ENCODE results near the gene ESRRG. TPM values are rescaled to one million over a fixed set of nuclear protein-coding genes. Genes with fewer than 3 reads are reported as not detected.

ESRRG gene
- total and polyA plus RNA-seq, 2 of the 8 experiments (the other 6 are each of a cell fraction or from before 2014, with no cell fraction given), result 0.59 to 1.4 TPM

- Histone ChIP-seq H3K56ac (replicated peaks; ENCODE audit: insufficient read length, low read depth, low read length) (no peak overlapping the region), H3K9me3 (ENCODE audit: insufficient read depth in 2 of 2, low read depth in 1 of 2, low read length in 1 of 2) (no peaks in the 10 kb centered on the region), H2BK12ac (ENCODE audit: low read depth, low read length) (no peak overlapping the region), H3K23me2 (ENCODE audit: low read depth, low read length) (no peaks in the 10 kb centered on the region; the same call in 1 of the 2 replicates), H2BK120ac (replicated peaks; ENCODE audit: low read depth, low read length) (no peak overlapping the region), H3K4me3 (ENCODE audit: extremely low read depth in 1 of 4, insufficient read depth in 2 of 4, low read depth in 3 of 4, low read length in 4 of 4) (no peak overlapping the region), H4K20me1 (replicated peaks in 1 of 2; ENCODE audit: control insufficient read depth in 1 of 2, insufficient read depth in 2 of 2, low read length in 2 of 2) (no peaks in the 10 kb centered on the region), H3K23ac (ENCODE audit: insufficient read length) (no peak overlapping the region), H2BK20ac (ENCODE audit: low read length) (no peak overlapping the region), H2AK5ac (ENCODE audit: low read depth, low read length) (no peak overlapping the region), H3K27me3 (replicated peaks in 1 of 4; ENCODE audit: control insufficient read depth in 3 of 4, extremely low read depth in 1 of 4, insufficient read depth in 3 of 4, low read length in 3 of 4) (peaks cover 0 to 4% (median 2%) of the 10 kb centered on the region in 4 experiments; a peak in 1 of 7 replicates), H3K79me1 (ENCODE audit: low read depth, low read length) (no peaks in the 10 kb centered on the region), H4K91ac (replicated peaks; ENCODE audit: insufficient read length, low read length) (no peak overlapping the region), H3K4ac (replicated peaks; ENCODE audit: insufficient read length, low read depth, low read length) (no peak overlapping the region), H3K4me1 (replicated peaks in 1 of 4; ENCODE audit: control insufficient read depth in 3 of 4, insufficient read depth in 4 of 4, low read length in 3 of 4) (peaks cover 0 to 5% (median 2%) of the 10 kb centered on the region in 4 experiments; a peak in 3 of 7 replicates), H4K8ac (ENCODE audit: extremely low read depth, insufficient read depth, low read length) (no peak overlapping the region), H3K79me2 (ENCODE audit: control insufficient read depth in 1 of 2, insufficient read depth in 2 of 2, low read length in 2 of 2) (no peaks in the 10 kb centered on the region), H3K36me3 (ENCODE audit: control insufficient read depth in 2 of 4, insufficient read depth in 4 of 4, low read length in 3 of 4) (no peaks in the 10 kb centered on the region), H2BK15ac (ENCODE audit: low read length) (no peak overlapping the region), H2AFZ (ENCODE audit: low read length) (no peak overlapping the region), H4K5ac (ENCODE audit: insufficient read length, low read depth, low read length) (no peak overlapping the region), H3K27ac (ENCODE audit: low read depth, low read length) (no peak overlapping the region), H3K4me2 (ENCODE audit: insufficient read depth in 1 of 2, low read depth in 2 of 2, low read length in 2 of 2) (no peak overlapping the region), H3K14ac (ENCODE audit: insufficient read length) (no peak overlapping the region), H2BK5ac (ENCODE audit: low read depth, low read length) (no peak overlapping the region), H3K9ac (replicated peaks in 1 of 4; ENCODE audit: extremely low read depth in 1 of 4, low read depth in 3 of 4, low read length in 3 of 4) (no peak overlapping the region), H3K18ac (ENCODE audit: extremely low read depth, low read length) (no peak overlapping the region)
- POLR2A ChIA-PET (ENCODE audit: partially characterized antibody), result no interaction called here
- no peak for DNase-seq (ENCODE audit: low read depth in 1 of 2, low spot score in 2 of 2)
- FAIRE-seq, result no peak
- CTCF ChIA-PET (ENCODE audit: partially characterized antibody), result interaction anchor here (0.6 kb wide), 1 partner anchor 1861 kb away, joined by 3 read pairs; no protein-coding TSS in a partner anchor
- WGBS, 2 experiments (ENCODE audit: extremely low coverage in 1 of 2, insufficient coverage in 1 of 2, insufficient read length in 1 of 2, insufficient replicate concordance in 2 of 2, low coverage in 1 of 2, low lambda C conversion rate in 2 of 2, missing lambda C conversion rate in 1 of 2), result 89% methylated on average over 1 of the region's 1 CpG; no CpG with 5 or more reads in 1 of the 2 experiments
- TF ChIP-seq TEAD4 (IDR thresholded peaks at IDR 0.05; ENCODE audit: low read depth, low read length), result no peak
- no peak for TF ChIP-seq ASH2L (IDR thresholded peaks at IDR 0.05; ENCODE audit: low read length)
- TF ChIP-seq CTCF (IDR thresholded peaks at IDR 0.05; ENCODE audit: control extremely low read depth in 1 of 3, insufficient read depth in 1 of 3, low read depth in 1 of 3, low read length in 3 of 3), result no peak
- TF ChIP-seq EZH2 (IDR thresholded peaks at IDR 0.05; ENCODE audit: low read depth, low read length, severe bottlenecking), result no peak
- TF ChIP-seq CHD1 (IDR thresholded peaks at IDR 0.05; ENCODE audit: low read depth, low read length), result no peak
These were observed 118.5 kb downstream of the ESRRG start for GRCh38 chr1:216604771-216605170.

All from H1 (cell line).